Activated CD4-positive, alpha-beta T cell treated with anti-CD3 and anti-CD28 coated beads, Interleukin-2, amount 10 ng/mL, durations not matched to agents 7 days and 5 days (primary cell): ENCODE results near the gene CACNA2D3. TPM values are rescaled to one million over a fixed set of nuclear protein-coding genes. Genes with fewer than 3 reads are reported as not detected.

ENCODE experiments used
- CTCF ChIA-PET: fragments of 350-600 bp; sonication (Branson Sonifier 250); formaldehyde crosslinking; loops from one replicate; lab custom pipeline; 2021; ENCODE audit warnings: antibody characterized with exemption; lab: Charles Lee
- POLR2A ChIA-PET: fragments of 350-600 bp; sonication (Branson Sonifier 250); formaldehyde crosslinking; loops from one replicate; lab custom pipeline; 2021; ENCODE audit warnings: antibody characterized with exemption; lab: Charles Lee
- DNase-seq: peaks from one replicate; pipeline ENCODE4 v3.0.0-alpha.2; 2020
- H3K27ac Mint-ChIP-seq: one replicate; pipeline ENCODE4 v1.8.0; 2021; ENCODE audit warnings: mild to moderate bottlenecking, moderate library complexity, mixed read lengths
- H3K27me3 Mint-ChIP-seq: one replicate; pipeline ENCODE4 v1.8.0; 2021; ENCODE audit warnings: mixed read lengths
- H3K36me3 Mint-ChIP-seq: one replicate; pipeline ENCODE4 v1.8.0; 2021; ENCODE audit warnings: low read depth, mixed read lengths
- H3K4me1 Mint-ChIP-seq: one replicate; pipeline ENCODE4 v1.8.0; 2021; ENCODE audit warnings: mixed read lengths
- H3K4me3 Mint-ChIP-seq: one replicate; pipeline ENCODE4 v1.8.0; 2021; ENCODE audit warnings: mild to moderate bottlenecking, moderate library complexity, mixed read lengths
- H3K9me3 Mint-ChIP-seq: one replicate; pipeline ENCODE4 v1.8.0; 2021; ENCODE audit warnings: mixed read lengths
- total RNA-seq, 2 experiments: library from RNA; stranded (reverse); gene quantifications; one replicate each; pipeline ENCODE4 v1.2.3, GENCODE V29; 2021

CACNA2D3 gene
- total RNA-seq, 2 experiments from 2014 or later, result not detected

DNA sequence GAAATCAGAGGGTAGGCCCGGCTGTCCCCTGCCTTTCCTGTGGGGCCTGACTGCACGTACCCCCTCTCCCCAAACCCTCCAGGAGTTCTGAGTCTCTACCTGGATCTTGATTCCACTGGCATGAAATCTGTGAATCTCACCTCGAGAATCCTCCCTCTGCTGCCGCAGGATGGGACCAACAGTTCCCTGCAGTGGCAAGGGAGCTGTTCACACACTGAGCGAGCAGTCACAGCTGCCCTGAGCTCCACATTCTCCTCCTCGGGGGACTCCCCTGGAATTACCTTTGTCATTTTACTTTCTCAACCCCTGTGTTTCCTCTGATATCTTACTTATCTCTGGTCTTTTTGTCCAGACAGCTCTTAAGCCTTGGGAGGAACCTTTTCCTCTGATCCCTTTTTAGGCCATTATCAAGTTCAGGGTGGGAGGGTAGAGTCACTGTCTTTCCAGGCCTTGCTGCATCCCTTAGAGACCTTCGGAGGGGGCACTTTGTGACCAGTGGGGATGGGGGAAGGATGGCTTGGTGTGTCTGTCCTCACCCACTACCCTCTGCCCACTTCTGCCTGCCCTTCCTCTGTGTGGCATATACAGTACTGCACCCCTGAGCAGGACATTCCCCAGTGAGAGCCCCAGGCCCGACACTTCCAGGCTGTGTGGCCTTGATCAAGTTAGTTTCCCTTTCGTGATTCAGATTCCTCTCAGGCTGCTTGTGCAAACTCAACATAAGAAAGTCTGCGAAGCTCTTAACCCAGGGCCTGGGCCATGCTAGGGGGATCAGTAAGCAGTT is 42.0 kb downstream of the CACNA2D3 start:
- no peaks in the 10 kb centered on the region for H3K27me3 Mint-ChIP-seq
- CTCF ChIA-PET, result interaction anchor here (0.6 kb wide), 2 partner anchors 208 to 717 kb away, joined by 3 to 5 read pairs; no protein-coding TSS in a partner anchor
- no peak overlapping the region for H3K27ac Mint-ChIP-seq
- no peak overlapping the region for H3K4me3 Mint-ChIP-seq
- no peak for DNase-seq
- H3K36me3 Mint-ChIP-seq, result no peaks in the 10 kb centered on the region
- POLR2A ChIA-PET, result no interaction called here
- no peaks in the 10 kb centered on the region for H3K4me1 Mint-ChIP-seq
- no peaks in the 10 kb centered on the region for H3K9me3 Mint-ChIP-seq

DNA sequence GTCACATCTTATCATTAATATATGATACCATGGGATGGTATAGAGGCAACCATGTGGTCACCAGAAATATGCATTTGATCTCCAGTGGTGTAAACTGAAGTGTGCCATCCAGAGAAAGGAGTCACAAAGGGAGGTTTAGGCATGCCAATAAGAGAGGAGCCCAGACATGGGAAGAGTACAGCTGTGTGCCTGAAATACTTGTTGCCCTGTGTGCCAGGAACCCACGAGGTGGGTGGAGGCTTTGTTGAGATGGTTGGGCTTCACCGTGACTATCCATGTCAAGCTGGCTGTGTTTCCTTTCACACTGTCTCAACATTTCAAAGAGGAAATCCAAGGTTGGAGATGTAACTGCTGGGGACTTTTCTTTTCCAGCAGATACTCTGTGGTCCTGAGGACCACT is 43.5 kb downstream of the CACNA2D3 start:
- H3K9me3 Mint-ChIP-seq, result no peaks in the 10 kb centered on the region
- ChIA-PET CTCF (no interaction called here), POLR2A (no interaction called here)
- H3K4me1 Mint-ChIP-seq, result no peaks in the 10 kb centered on the region
- H3K27me3 Mint-ChIP-seq, result no peaks in the 10 kb centered on the region
- DNase-seq, result no peak
- H3K4me3 Mint-ChIP-seq, result no peak overlapping the region
- H3K36me3 Mint-ChIP-seq, result no peaks in the 10 kb centered on the region
- H3K27ac Mint-ChIP-seq, result no peak overlapping the region

DNA sequence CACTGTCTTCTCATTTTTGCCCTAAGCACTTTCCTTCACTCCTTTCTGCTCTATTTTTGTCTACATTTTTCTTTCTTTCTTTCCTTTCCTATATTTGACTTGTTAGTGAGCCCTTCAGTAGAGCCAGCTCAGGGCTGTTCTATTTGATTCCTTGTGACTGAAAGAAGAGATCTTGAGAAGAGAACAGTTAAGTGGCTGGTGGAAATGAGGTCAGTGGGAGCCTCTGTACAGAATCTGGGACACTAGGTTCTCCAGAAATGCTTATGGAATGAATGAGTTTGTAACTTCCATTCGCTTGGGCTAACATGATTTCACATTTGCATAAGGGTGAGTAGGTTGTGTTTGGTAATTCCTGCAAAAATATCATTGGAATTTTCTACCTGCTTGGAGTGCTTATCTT is 45.6 kb downstream of the CACNA2D3 start:
- no peak overlapping the region for H3K4me3 Mint-ChIP-seq
- ChIA-PET CTCF (no interaction called here), POLR2A (interaction anchor here (0.6 kb wide), 1 partner anchor 783 kb away, joined by 3 read pairs; no protein-coding TSS in a partner anchor)
- no peaks in the 10 kb centered on the region for H3K4me1 Mint-ChIP-seq
- no peak for DNase-seq
- no peaks in the 10 kb centered on the region for H3K36me3 Mint-ChIP-seq
- H3K27ac Mint-ChIP-seq, result no peak overlapping the region
- H3K9me3 Mint-ChIP-seq, result no peaks in the 10 kb centered on the region
- no peaks in the 10 kb centered on the region for H3K27me3 Mint-ChIP-seq

DNA sequence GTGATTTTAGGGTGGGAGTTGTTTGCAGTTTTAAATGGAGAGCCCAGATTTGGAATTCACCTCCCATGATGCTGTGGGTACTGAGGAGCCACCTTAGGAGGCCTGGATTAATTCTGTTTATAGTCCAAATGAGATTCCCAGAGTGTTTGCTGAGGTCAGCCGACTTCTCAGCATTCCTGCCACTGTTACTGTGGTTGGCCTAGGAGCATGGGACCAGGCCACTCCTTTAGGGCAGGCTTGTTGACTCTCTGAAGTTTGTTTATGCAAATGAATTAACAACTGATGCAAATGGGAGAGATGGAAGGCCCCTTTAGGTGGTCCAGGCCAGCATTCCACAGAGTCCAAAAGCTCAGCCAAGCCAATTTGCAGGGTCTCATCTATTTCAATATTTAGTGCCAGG is 46.1 kb downstream of the CACNA2D3 start:
- no peak for DNase-seq
- no peak overlapping the region for H3K4me3 Mint-ChIP-seq
- no peaks in the 10 kb centered on the region for H3K4me1 Mint-ChIP-seq
- no peaks in the 10 kb centered on the region for H3K36me3 Mint-ChIP-seq
- no peaks in the 10 kb centered on the region for H3K9me3 Mint-ChIP-seq
- no peak overlapping the region for H3K27ac Mint-ChIP-seq
- H3K27me3 Mint-ChIP-seq, result no peaks in the 10 kb centered on the region
- ChIA-PET CTCF (no interaction called here), POLR2A (interaction anchor here (0.6 kb wide), 1 partner anchor 783 kb away, joined by 3 read pairs; no protein-coding TSS in a partner anchor)

DNA sequence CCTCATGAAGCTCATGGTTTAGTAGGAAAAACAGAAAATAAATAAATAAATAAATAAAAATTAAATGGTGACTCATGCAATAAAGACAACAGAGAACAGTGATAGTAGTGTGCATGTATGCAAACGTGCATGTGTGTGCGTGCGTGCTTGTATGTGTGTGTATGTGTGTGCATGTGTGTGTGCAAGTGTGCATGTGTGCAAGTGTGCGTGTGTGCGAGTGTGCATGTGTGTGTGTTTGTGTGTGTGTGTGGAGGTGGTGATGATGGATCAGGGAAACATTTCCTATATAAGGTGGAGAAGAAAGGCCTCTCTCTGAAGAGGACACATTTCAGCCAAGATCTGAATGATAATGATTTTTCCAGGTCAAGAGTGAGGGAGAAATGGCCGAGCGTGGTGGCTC is 47.2 kb downstream of the CACNA2D3 start:
- no peak for DNase-seq
- Mint-ChIP-seq H3K27me3 (no peaks in the 10 kb centered on the region), H3K4me3 (no peak overlapping the region), H3K4me1 (no peaks in the 10 kb centered on the region), H3K9me3 (no peaks in the 10 kb centered on the region), H3K36me3 (no peaks in the 10 kb centered on the region), H3K27ac (no peak overlapping the region)
- CTCF ChIA-PET, result no interaction called here
- POLR2A ChIA-PET, result no interaction called here

DNA sequence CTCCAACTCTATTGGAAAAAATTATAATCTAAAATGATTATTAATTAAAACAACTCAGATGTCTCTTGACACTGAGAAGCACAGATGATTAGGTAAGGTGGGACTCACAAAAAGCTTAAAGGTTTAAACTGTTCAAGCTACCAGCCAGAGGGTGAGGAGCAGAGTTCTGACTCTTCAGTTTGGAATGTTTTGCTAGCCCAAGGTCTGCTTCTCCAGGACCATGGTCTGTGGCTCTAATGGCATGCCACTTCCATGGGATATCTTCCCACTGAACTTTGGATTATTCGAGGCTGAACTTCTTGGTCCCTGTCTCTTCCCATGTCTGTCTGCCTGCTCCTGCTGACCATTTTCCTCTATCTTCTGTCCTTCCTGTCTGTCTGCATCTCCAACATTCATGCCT is 49.2 kb downstream of the CACNA2D3 start:
- no peaks in the 10 kb centered on the region for H3K9me3 Mint-ChIP-seq
- POLR2A ChIA-PET, result no interaction called here

DNA sequence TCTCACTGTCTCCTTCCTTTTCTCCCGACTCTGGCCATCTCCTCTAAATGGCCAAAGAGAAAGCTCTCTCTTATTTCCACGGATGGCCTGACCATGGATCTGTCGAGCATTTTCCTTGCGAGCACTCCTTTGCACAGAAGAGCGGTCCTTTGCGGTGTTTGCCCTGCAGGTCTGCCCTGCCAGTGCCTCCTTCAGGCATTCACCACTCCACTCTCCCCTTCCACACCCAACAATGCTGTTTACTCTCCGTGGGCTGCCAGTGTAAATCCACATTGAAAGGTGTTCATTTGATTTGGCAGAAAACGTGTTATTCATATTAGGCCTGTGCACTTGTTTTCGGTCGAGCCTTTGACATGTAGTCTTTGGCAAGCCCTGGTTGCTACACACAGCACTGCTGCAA is 49.6 kb downstream of the CACNA2D3 start:
- Mint-ChIP-seq H3K4me1 (no peaks in the 10 kb centered on the region), H3K36me3 (no peaks in the 10 kb centered on the region), H3K4me3 (no peak overlapping the region), H3K27ac (no peak overlapping the region), H3K27me3 (no peaks in the 10 kb centered on the region), H3K9me3 (no peaks in the 10 kb centered on the region)
- POLR2A ChIA-PET, result no interaction called here
- CTCF ChIA-PET, result no interaction called here
- no peak for DNase-seq

More for the DNA sequence above, 49.2 kb downstream of the CACNA2D3 start:
- no peaks in the 10 kb centered on the region for H3K36me3 Mint-ChIP-seq
- H3K4me3 Mint-ChIP-seq, result no peak overlapping the region
- no peak for DNase-seq
- no peaks in the 10 kb centered on the region for H3K4me1 Mint-ChIP-seq
- H3K27me3 Mint-ChIP-seq, result no peaks in the 10 kb centered on the region
- CTCF ChIA-PET, result no interaction called here
- H3K27ac Mint-ChIP-seq, result no peak overlapping the region

DNA sequence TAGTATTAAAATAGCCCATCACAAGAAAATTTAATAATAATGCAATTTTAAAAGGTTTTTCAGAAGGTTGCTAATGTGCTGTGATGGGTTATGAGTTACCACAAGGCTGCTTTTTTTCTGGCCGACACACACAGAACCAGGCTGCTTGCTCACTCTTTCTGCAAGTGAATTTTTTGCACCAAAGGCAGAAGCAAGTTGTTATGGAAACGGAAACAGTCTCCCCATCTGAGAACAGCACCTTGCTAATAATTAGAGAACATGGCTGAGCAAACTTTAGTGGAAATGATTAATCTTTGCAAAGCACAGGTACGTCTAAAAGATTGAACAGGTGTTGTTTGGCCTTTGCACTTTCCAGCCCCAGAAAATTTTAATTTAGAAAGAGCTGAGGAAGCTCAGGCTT is 51.0 kb downstream of the CACNA2D3 start:
- H3K36me3 Mint-ChIP-seq, result no peaks in the 10 kb centered on the region
- no peaks in the 10 kb centered on the region for H3K4me1 Mint-ChIP-seq
- H3K9me3 Mint-ChIP-seq, result no peaks in the 10 kb centered on the region
- no peak overlapping the region for H3K4me3 Mint-ChIP-seq
- ChIA-PET CTCF (no interaction called here), POLR2A (no interaction called here)
- H3K27ac Mint-ChIP-seq, result no peak overlapping the region
- DNase-seq, result no peak
- H3K27me3 Mint-ChIP-seq, result no peaks in the 10 kb centered on the region

DNA sequence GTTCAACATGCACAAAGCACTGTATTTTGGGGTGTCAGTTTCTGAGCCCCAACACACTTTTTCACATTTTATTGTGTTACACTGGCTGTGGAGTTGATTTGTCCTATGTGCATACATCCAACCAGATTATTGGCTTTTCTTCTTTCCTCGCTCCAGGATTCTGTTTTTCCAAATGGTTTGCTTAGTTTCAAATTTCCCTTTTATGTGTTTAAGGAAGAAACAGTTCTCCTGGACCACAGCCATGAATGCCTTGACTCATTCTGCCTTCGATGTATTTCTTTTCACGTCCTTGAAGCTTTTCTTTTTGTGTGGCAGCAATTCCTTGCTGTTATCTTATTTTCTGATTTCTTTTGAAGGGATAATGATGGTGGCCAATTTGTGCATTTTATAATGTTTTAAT is 53.8 kb downstream of the CACNA2D3 start:
- CTCF ChIA-PET, result no interaction called here
- H3K9me3 Mint-ChIP-seq, result no peaks in the 10 kb centered on the region
- H3K36me3 Mint-ChIP-seq, result no peaks in the 10 kb centered on the region
- POLR2A ChIA-PET, result no interaction called here
- no peaks in the 10 kb centered on the region for H3K4me1 Mint-ChIP-seq
- H3K27ac Mint-ChIP-seq, result no peak overlapping the region
- DNase-seq, result no peak
- no peaks in the 10 kb centered on the region for H3K27me3 Mint-ChIP-seq
- no peak overlapping the region for H3K4me3 Mint-ChIP-seq

DNA sequence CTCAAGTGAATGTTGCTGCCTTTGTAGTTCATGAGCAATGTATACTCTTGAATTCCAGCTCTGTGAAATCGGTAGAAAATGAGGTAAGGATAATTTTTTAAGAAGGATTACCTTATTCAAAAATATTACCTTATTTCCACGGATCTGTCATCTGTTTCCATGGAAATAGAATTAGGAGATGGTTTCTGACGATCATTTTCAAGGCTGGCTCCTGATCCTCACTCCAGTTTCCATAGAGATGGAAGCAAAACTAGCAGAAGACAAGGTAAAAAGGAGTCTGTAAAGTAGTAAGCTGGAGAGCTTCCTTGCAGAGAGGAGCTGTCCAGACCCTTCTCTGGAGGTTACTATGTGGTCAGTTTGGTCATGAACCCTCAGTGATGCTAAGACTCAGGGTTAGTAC is 55.5 kb downstream of the CACNA2D3 start:
- H3K4me1 Mint-ChIP-seq, result no peaks in the 10 kb centered on the region
- no peaks in the 10 kb centered on the region for H3K9me3 Mint-ChIP-seq
- no peak overlapping the region for H3K4me3 Mint-ChIP-seq
- POLR2A ChIA-PET, result no interaction called here
- H3K27ac Mint-ChIP-seq, result no peak overlapping the region
- no peaks in the 10 kb centered on the region for H3K36me3 Mint-ChIP-seq
- H3K27me3 Mint-ChIP-seq, result no peaks in the 10 kb centered on the region
- DNase-seq, result no peak
- CTCF ChIA-PET, result no interaction called here

DNA sequence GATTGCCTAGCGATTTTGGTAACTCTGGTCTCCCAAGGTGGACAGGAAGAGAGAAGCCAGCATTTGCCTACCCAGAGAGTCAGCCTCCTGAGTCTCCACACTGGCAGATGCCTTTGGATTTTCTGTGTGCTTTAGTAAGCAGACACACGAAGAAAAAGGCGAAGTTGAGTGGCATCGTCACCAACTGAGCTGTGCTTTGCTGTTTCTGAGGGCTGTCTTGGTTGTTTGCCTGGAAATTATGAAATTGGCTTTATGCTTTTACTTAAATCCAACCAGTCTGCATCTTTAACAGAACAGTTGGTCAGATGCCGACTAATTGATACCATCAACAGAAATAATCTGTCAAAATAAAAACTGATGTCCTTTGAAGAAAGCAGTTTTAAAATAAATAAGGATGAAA is 56.0 kb downstream of the CACNA2D3 start:
- no peaks in the 10 kb centered on the region for H3K9me3 Mint-ChIP-seq
- H3K4me1 Mint-ChIP-seq, result no peaks in the 10 kb centered on the region
- ChIA-PET CTCF (no interaction called here), POLR2A (no interaction called here)
- no peak overlapping the region for H3K27ac Mint-ChIP-seq
- no peak for DNase-seq
- no peak overlapping the region for H3K4me3 Mint-ChIP-seq
- no peaks in the 10 kb centered on the region for H3K36me3 Mint-ChIP-seq
- no peaks in the 10 kb centered on the region for H3K27me3 Mint-ChIP-seq

DNA sequence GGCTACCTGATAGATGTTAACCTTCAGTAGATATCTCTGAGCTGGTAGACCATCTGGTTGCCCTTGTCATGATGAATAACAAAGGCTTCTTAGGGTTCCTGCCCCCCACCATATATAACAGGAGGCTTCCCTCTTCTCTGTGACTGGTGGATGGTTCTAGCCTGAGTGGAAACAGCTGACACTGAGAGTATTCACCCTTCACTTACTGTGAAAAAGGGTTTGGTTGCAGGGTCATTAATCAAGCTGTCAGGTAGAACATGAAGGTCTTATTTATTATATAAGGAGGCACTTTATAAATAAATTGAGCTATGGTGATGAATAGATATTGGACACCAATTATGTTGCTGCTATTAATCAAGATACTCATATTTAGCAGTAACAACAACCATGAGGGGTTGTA is 58.6 kb downstream of the CACNA2D3 start:
- Mint-ChIP-seq H3K9me3 (no peaks in the 10 kb centered on the region), H3K27ac (no peak overlapping the region), H3K36me3 (no peaks in the 10 kb centered on the region), H3K27me3 (no peaks in the 10 kb centered on the region), H3K4me3 (no peak overlapping the region), H3K4me1 (no peaks in the 10 kb centered on the region)
- no peak for DNase-seq
- POLR2A ChIA-PET, result no interaction called here
- CTCF ChIA-PET, result no interaction called here

DNA sequence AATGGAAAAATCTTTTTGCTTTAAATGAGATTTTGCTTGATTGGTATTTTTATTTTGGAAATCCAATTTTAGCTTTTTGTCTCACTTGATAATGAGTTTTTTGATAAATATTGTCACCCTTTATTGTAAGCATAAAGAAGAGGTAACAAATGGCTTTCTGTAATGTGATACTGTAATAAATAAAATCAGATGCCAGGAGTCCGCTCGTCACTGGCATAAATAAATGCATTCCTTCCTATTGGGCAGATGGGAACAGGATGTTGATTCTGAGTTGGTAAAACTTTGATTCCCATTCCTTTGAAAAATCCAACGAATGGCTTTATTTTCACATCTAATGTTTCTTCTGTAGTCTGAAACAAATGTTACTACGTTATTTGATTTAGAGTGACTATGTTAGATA is 59.9 kb downstream of the CACNA2D3 start:
- ChIA-PET CTCF (no interaction called here), POLR2A (no interaction called here)
- H3K9me3 Mint-ChIP-seq, result peaks cover under 1% of the 10 kb centered on the region
- no peaks in the 10 kb centered on the region for H3K36me3 Mint-ChIP-seq
- H3K27ac Mint-ChIP-seq, result no peak overlapping the region
- no peaks in the 10 kb centered on the region for H3K27me3 Mint-ChIP-seq
- no peak overlapping the region for H3K4me3 Mint-ChIP-seq
- no peaks in the 10 kb centered on the region for H3K4me1 Mint-ChIP-seq
- no peak for DNase-seq

DNA sequence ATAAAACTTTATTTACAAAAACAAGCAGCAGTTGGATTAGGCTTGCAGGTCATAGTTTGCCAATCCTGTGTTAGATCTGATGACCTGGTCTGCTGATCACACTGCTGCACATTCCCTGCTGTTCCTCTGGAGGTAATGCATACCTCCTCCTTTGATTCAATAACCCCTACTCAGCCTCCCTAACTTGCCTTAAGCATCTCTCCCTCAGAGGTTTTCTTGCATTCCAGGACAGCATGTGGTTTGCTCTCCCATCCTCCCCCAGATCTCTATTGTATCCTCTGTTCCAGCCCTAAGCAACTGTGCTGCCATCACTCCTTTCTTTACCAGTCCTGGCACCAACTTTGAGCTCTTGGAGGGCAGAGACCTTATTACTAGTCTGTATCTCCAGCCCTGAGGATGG is 63.4 kb downstream of the CACNA2D3 start:
- Mint-ChIP-seq H3K27ac (no peak overlapping the region), H3K9me3 (peaks cover 8% of the 10 kb centered on the region), H3K27me3 (no peaks in the 10 kb centered on the region), H3K36me3 (no peaks in the 10 kb centered on the region), H3K4me1 (no peaks in the 10 kb centered on the region), H3K4me3 (no peak overlapping the region)
- ChIA-PET CTCF (no interaction called here), POLR2A (no interaction called here)
- DNase-seq, result no peak
